HEK293T (cell line): ENCODE data around the gene CTBP1.

Source experiments
- BHLHE40 ChIP-seq: fragments of 450-650 bp; IDR thresholded peaks from 2 replicates; pipeline ENCODE4 v1.6.1; 2016; ENCODE audit warnings: mild to moderate bottlenecking, moderate library complexity, borderline replicate concordance
- ELF4 ChIP-seq: fragments of 450-650 bp; IDR thresholded peaks from 2 replicates; pipeline ENCODE4 v1.6.1; 2017; ENCODE audit warnings: antibody characterized with exemption
- SUZ12 ChIP-seq: fragments of 450-650 bp; IDR thresholded peaks from 2 replicates; pipeline ENCODE4 v1.6.1; 2016; ENCODE audit warnings: mild to moderate bottlenecking
- TF ChIP-seq, protein P1 (sequence below): fragments of 450-650 bp; IDR thresholded peaks from 2 replicates; pipeline ENCODE4 v1.6.1; 2016

DNA sequence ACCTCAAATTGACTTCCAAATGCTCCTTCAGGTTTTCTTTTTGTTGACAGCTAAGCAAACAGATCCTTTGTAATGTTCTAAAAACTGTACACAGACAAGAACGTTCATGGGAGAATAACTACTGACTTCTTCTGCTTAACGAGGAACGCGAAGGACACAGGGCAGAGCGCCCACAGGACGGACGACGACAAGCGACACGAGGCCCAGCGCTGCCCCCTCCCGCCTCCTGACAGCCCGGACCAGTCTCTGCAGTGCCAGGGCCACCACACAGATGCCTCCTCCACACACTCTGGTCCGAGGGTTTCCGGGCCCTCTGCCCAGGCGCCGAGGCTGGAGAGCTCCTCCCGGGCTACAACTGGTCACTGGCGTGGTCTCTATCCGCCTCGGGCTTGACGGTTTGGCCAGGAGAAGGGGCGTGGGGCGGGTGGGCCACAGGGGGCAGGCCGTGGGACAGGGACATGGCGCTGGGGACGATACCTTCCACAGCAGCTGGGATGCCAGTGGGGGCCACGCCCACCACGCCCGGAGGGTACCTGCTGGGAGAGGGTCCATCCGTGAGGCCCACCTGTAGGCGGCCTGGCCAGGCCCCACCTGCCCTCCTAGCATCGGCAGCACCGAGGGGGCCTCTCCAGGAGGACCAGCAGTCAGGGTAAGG, 36.9 kb downstream of the CTBP1 start:
- TF ChIP-seq ELF4 (no peak), BHLHE40 (no peak), SUZ12 (no peak)
- TF ChIP-seq, protein P1, sequence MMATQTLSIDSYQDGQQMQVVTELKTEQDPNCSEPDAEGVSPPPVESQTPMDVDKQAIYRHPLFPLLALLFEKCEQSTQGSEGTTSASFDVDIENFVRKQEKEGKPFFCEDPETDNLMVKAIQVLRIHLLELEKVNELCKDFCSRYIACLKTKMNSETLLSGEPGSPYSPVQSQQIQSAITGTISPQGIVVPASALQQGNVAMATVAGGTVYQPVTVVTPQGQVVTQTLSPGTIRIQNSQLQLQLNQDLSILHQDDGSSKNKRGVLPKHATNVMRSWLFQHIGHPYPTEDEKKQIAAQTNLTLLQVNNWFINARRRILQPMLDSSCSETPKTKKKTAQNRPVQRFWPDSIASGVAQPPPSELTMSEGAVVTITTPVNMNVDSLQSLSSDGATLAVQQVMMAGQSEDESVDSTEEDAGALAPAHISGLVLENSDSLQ: no peak
